ENCODE measurements around the gene PRUNE2.

The PRUNE2 gene

DNA sequence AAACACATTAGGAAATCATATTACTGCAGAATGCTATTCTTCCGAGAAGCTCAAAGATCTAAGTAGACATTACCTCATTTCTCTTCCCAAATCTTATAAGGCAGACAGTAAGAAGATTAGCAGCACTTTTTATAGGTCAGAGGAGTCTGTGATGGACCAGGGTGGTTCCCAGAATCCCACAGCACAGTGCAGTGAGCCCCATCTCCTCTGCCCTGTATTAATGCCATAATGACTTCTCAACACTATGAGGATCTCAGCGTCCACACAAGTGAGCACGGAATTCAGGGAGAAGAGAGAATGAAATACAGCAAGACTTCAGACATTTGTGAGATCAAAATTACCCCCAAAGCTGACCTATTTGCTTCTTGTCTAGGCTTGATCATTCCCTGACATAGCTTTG, 49.9 kb downstream of the PRUNE2 start:
- DNase-seq = no peak

DNA sequence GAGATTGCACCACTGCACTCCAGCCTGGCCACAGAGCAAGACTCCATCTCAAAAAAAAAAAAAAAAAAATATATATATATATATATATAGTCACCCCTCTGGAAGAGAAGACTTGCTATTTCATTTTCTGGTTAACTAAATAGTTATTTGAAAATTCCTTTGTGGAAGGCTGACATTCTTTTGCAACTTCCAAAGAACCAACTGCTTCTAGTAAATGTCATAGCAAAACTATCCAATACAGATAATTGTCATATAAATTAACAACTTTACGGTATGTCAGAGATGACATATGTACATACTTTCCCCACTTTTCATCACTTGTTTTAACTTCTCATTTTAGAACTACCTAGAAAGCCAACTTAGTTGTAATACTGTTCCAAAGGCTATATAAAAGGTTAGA, 50.9 kb downstream of the PRUNE2 start:
- no peak for DNase-seq

GRCh38 chr9:76852026-76852425, 53.9 kb downstream of the PRUNE2 start:
- DNase-seq = no peak

DNA sequence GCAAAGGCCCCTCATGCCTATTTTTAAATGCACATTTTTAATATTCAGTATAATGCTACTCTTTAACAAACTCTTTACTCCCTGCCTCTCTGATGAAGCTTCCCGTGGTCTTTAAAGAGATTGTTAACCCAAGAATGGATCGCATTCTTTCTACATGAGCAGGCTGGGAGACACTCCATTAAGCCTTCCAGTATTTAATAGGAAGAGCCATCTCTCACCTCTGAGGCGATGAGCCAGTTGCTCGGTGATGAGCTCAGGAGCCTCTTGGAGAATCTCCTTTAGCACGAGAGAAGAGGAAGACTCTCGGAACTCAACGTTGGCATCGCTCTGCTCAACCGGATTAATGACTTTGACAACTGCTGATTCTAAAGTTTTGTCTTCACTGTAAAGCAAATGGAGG, 59.6 kb downstream of the PRUNE2 start:
- DNase-seq = no peak

DNA sequence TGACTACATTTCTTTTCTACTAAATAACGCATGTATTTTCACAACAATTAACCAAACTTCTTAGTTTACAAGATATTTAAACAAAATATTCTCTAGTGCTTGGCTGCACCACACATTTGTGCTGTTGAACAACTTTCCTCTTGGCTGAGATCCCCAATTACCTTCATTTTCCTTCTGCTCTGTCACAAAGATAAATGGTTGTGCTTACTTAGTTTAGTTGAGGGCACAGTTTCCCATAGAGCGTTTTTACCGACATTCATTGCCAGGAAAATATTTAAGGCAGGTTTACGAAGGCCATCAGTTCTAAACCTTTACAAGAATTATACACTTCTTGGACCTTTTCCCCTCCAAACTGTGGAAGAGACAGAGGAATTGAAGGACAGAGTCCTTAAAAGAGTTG, 60.7 kb downstream of the PRUNE2 start:
- no peak for DNase-seq

GRCh38 chr9:76835571-76836283, 70.2 kb downstream of the PRUNE2 start:
- DNase-seq = no peak

DNA sequence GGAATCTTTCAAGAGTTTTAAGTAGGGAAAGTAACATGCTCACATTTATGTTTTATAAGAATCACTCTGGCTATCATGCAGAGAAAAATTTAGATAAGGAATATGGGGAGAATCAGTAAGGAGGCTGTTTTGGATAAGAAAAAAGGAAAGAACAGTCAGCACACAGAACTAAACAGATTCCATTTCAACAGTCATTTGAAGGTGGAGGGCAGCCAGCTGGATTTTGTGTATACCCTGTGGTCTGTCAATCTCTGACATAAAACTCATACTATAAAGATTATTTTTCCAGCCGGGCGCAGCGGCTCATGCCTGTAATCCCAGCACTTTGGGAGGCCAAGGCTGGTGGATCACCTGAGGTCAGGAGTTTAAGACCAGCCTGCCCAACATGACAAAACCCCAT, 77.5 kb downstream of the PRUNE2 start:
- no peak for DNase-seq

GRCh38 chr9:76827296-76828080, 78.4 kb downstream of the PRUNE2 start:
- DNase-seq = no peak

DNA sequence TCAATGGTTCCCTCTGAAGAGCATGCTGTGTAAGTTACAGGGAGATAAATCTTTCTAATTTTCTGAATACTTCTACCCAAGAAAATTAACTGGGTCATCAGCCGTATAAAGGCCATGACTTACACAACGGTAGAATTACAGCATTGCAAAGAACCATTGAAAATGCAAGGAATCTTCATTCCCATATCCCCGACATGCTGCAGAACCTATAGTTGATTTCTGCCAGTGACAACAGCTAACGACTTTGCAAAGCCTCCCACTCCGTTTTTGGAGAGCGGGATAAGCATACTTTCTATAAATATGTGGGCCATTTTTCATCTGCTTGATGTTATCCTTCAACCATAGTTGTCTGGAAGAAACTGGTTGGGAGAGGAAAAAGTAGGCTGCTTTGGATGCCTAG, 85.5 kb downstream of the PRUNE2 start:
- DNase-seq = no peak

DNA sequence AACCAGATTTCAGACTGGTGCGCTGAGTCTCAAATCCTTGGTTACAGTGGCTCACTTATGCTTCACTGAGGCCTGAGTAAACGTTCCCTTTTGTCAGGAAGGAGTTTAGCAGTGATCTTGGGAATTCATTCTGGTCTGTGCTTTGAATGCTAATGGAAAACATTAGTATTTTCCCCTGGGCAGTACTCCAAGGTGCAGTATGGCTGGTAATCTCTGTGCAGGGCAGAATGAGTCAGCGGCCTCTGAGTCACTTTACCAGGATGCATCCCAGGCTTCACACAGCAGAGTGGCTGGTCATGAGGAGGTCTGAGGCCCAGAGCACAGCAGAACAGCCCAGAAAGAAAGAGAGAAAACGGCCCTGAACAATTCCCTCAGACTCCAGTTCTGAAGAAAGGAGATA, 87.6 kb downstream of the PRUNE2 start:
- no peak for DNase-seq

DNA sequence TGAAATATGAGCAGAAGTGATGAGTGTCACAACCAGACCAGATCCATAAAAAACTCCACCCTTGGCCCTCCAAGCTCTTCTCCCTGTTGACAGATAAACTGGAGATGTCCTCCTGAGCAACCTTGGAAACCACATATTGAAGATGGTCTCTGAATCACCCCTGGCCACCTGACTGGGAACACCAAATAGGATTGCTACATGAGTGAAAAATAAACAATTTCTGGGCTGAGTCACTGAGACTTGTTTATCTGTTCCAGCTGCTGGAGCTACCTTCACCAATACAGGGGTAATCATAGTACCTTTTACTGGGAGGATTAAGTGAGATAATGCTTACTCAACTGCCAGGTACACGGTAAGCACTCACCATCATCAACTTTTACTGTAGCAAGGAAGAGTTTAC, 88.4 kb downstream of the PRUNE2 start:
- no peak for DNase-seq

GRCh38 chr9:76812591-76812990, 93.3 kb downstream of the PRUNE2 start:
- DNase-seq = no peak

- DNase-seq = no peak
Measured at GRCh38 chr9:76810377-76810957, 95.4 kb downstream of the PRUNE2 start.

GRCh38 chr9:76808636-76809035, 97.3 kb downstream of the PRUNE2 start:
- DNase-seq = no peak

- DNase-seq = no peak
Measured at GRCh38 chr9:76803762-76804161, 102.2 kb downstream of the PRUNE2 start.

GRCh38 chr9:76803083-76803482, 102.8 kb downstream of the PRUNE2 start:
- no peak for DNase-seq

- DNase-seq = no peak
Measured at GRCh38 chr9:76800901-76801300, 105.0 kb downstream of the PRUNE2 start.

- no peak for DNase-seq
Measured at GRCh38 chr9:76799473-76799872, 106.4 kb downstream of the PRUNE2 start.

- DNase-seq = no peak
Measured at GRCh38 chr9:76798527-76798926, 107.4 kb downstream of the PRUNE2 start.

GRCh38 chr9:76796296-76796695, 109.6 kb downstream of the PRUNE2 start:
- no peak for DNase-seq

DNA sequence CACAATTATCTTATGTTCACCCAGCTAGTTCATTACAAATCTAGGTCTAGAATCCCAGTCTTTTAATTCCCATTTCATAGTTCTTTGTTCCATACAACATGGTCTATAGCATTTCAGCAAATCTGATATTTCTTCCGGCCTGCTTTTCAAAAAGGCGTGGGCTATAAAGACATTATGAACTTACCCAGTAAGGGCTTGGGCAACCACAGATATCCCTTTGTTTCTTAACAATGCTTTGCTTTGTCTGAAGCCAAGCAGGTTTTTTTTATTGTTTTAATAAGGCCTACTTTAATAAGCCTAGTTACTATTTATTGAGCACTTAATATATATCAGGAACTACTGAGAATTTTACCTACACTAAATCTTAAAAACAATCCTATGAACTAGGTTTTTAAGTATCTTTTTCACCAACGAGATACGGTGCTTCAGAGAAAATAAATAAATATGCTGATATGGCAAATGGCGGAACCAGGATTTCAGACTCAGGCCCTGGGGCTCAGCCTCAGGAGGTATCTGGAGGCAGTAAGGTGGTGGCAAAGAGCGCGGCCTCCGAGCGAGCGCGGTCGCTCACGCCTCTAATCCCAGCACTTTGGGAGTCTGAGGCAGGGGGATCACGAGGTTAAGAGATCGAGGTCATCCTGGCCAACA, 112.0 kb downstream of the PRUNE2 start:
- no peak for DNase-seq

- no peak for DNase-seq
Measured at GRCh38 chr9:76789840-76790239, 116.1 kb downstream of the PRUNE2 start.

DNA sequence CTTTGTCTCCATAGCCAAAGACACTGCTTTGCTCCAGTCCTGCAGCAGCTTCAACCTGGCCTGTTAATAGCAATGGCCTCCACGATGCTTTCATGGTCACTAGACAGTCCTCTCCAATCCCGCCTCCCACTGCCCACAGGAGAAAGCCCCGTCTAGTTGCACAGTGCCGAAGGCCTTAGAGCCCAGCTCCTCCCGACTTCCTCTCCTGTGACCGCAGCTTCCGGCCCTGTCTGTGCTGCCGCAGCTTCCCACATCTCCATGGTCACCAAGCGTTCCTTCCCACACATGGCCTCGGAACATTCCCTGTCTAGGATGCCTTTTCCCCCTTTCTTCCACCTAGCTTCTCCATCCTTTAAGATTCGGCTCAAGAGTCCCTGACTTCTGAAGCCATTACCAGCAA, 118.2 kb downstream of the PRUNE2 start:
- DNase-seq = no peak

DNA sequence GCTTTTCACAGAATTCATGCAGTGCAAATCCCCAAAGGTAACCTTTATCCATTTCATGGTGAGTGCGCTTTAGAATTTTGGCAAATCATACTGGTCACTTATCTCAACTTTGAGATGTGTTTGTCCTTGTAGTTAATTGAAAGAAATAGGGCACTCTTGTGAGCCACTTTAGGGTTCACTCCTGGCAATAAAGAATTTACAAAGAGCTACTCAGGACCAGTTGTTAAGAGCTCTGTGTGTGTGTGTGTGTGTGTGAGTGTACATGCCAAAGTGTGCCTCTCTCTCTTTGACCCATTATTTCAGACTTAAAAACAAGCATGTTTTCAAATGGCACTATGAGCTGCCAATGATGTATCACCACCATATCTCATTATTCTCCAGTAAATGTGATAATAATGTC, 120.4 kb downstream of the PRUNE2 start:
- DNase-seq = no peak

All from SHP77 treated with DMSO at 0.1 percent for 48 hours (cell line).